HCT116 (cell line): Measurements from ENCODE around the gene TOX2. TPM values are rescaled to one million over a fixed set of nuclear protein-coding genes. Genes with fewer than 3 reads are reported as not detected.

ENCODE experiments used
- ATAC-seq: fragments of 200-7000 bp; cut with Tn5 transposase; 2 replicates; pipeline ENCODE4 v1.9.1; 2020; ENCODE audit warnings: mild to moderate bottlenecking, moderate library complexity
- BruUV-seq: library from RNA; stranded (reverse); fragments of 400-500 nt; replicated peaks from 2 replicates; lab custom pipeline; 2021; lab: Mats Ljungman, UMichigan
- CTCF ChIA-PET: fragments of 300-600 bp; sonication (Branson Sonifier 250); formaldehyde crosslinking; loops from one replicate; lab custom pipeline; 2021; ENCODE audit warnings: antibody characterized with exemption; lab: Charles Lee
- POLR2A ChIA-PET: fragments of 300-600, 350-600 bp; sonication (Branson Sonifier 250); formaldehyde crosslinking; loops from one replicate; lab custom pipeline; 2021; ENCODE audit warnings: antibody characterized with exemption; lab: Charles Lee
- RAD21 ChIA-PET, 2 experiments: fragments of 300-600 bp; sonication (Branson Sonifier 250); formaldehyde crosslinking; loops; one replicate each; lab custom pipeline; 2023; ENCODE audit warnings: low total read pairs in 2 of 2; ENCODE audit not compliant: uncharacterized antibody in 2 of 2, unreplicated experiment in 2 of 2, low non-redundant PET in 1 of 2; lab: Charles Lee
- DNase-seq: peaks from one replicate; pipeline ENCODE4 v3.0.0-alpha.2; 2010; ENCODE audit warnings: low read depth, low spot score
- H2AFZ ChIP-seq: fragments of 200-600 bp; shearing (Covaris generic), sonication (generic); 2 replicates; pipeline ENCODE4 v1.6.1; 2017; ENCODE audit warnings: low read depth, mixed run types, mixed read lengths, antibody characterized with exemption, low read length; ENCODE audit not compliant: poor library complexity, severe bottlenecking
- H3K27ac ChIP-seq: 2 replicates; pipeline ENCODE4 v1.5.1; 2012; ENCODE audit warnings: low read depth, low read length
- H3K27me3 ChIP-seq: fragments of 200-600 bp; sonication (generic); 2 replicates; pipeline ENCODE4 v1.6.1; 2016; ENCODE audit warnings: mixed run types, low read length, mixed read lengths; ENCODE audit not compliant: insufficient read depth
- H3K36me3 ChIP-seq, 2 experiments: fragments of 200-500 bp in 1 of 2; fragments of 200-600 bp in 1 of 2; sonication (Bioruptor generic) in 1 of 2; sonication (generic) in 1 of 2; 2 replicates each; pipeline versions ENCODE4 v1.5.1 to v1.6.1; 2014 to 2016; ENCODE audit warnings: low read length in 2 of 2, inconsistent platforms in 1 of 2, mixed read lengths in 1 of 2, mixed run types in 1 of 2; ENCODE audit not compliant: insufficient read depth in 2 of 2, control insufficient read depth in 1 of 2
- H3K4me1 ChIP-seq, 2 experiments: fragments of 200-600 bp in 1 of 2; sonication (generic) in 1 of 2; 2 replicates each; pipeline versions ENCODE4 v1.5.1 to v1.6.1; 2012 to 2017; ENCODE audit warnings: low read length in 2 of 2, inconsistent platforms in 1 of 2, mild to moderate bottlenecking in 1 of 2, mixed read lengths in 1 of 2, mixed run types in 1 of 2, moderate library complexity in 1 of 2; ENCODE audit not compliant: insufficient read depth in 2 of 2, control insufficient read depth in 1 of 2
- H3K4me2 ChIP-seq: fragments of 200-600 bp; sonication (generic); 2 replicates; pipeline ENCODE4 v1.6.1; 2017; ENCODE audit warnings: mixed run types, low read length, mixed read lengths
- H3K4me3 ChIP-seq, 2 experiments: fragments of 200-600 bp in 1 of 2; sonication (generic) in 1 of 2; replicated peaks in 1 of 2; 2 replicates each; pipeline ENCODE4 v1.5.1; 2011 to 2016; ENCODE audit warnings: low read length in 2 of 2, control low read depth in 1 of 2, low read depth in 1 of 2, mild to moderate bottlenecking in 1 of 2, mixed read lengths in 1 of 2, mixed run types in 1 of 2
- H3K79me2 ChIP-seq: fragments of 200-600 bp; sonication (generic); 2 replicates; pipeline ENCODE4 v1.6.1; 2017; ENCODE audit warnings: mild to moderate bottlenecking, mixed run types, low read length, moderate library complexity, mixed read lengths; ENCODE audit not compliant: insufficient read depth
- H3K9ac ChIP-seq: fragments of 200-600 bp; sonication (generic); 2 replicates; pipeline ENCODE4 v1.6.1; 2016; ENCODE audit warnings: low read length, mixed read lengths
- H3K9me2 ChIP-seq: fragments of 200-600 bp; sonication (generic), shearing (Covaris generic); 2 replicates; pipeline ENCODE4 v1.6.1; 2017; ENCODE audit warnings: mixed run types, mild to moderate bottlenecking, moderate library complexity; ENCODE audit not compliant: insufficient read depth
- H3K9me3 ChIP-seq, 2 experiments: fragments of 200-500 bp in 1 of 2; fragments of 200-600 bp in 1 of 2; sonication (Bioruptor generic) in 1 of 2; sonication (generic) in 1 of 2; 2 replicates each; pipeline ENCODE4 v1.6.1; 2014 to 2017; ENCODE audit warnings: low read length in 2 of 2, mixed read lengths in 2 of 2, inconsistent platforms in 1 of 2, low read depth in 1 of 2, mild to moderate bottlenecking in 1 of 2, mixed run types in 1 of 2, moderate library complexity in 1 of 2; ENCODE audit not compliant: control insufficient read depth in 1 of 2, insufficient read depth in 1 of 2
- H4K20me1 ChIP-seq: fragments of 200-600 bp; sonication (generic), shearing (Covaris generic); 2 replicates; pipeline ENCODE4 v1.6.1; 2017; ENCODE audit warnings: mixed run types, mild to moderate bottlenecking, moderate library complexity; ENCODE audit not compliant: insufficient read depth
- CBX3 ChIP-seq: IDR thresholded peaks from 2 replicates; pipeline ENCODE4 v1.6.1; 2012; ENCODE audit warnings: low read depth
- CEBPB ChIP-seq: IDR thresholded peaks from 2 replicates; pipeline ENCODE4 v1.6.1; 2012; ENCODE audit warnings: low read depth
- ELF1 ChIP-seq: IDR thresholded peaks from 2 replicates; pipeline ENCODE4 v1.6.1; 2012; ENCODE audit warnings: low read depth, borderline replicate concordance
- EZH2 ChIP-seq: fragments of 200-600 bp; sonication (generic); IDR thresholded peaks from 2 replicates; pipeline ENCODE4 v1.6.1; 2017; ENCODE audit warnings: antibody characterized with exemption, mixed run types
- JUND ChIP-seq: IDR thresholded peaks from 2 replicates; pipeline ENCODE4 v1.6.1; 2012
- RAD21 ChIP-seq: IDR thresholded peaks from 2 replicates; pipeline ENCODE4 v1.6.1; 2012; ENCODE audit warnings: low read depth, mild to moderate bottlenecking
- REST ChIP-seq: IDR thresholded peaks from 2 replicates; pipeline ENCODE4 v1.6.1; 2012; ENCODE audit warnings: low read depth
- SIN3A ChIP-seq: IDR thresholded peaks from 2 replicates; pipeline ENCODE4 v1.6.1; 2012; ENCODE audit warnings: low read depth
- SP1 ChIP-seq: IDR thresholded peaks from 2 replicates; pipeline ENCODE4 v1.6.1; 2012; ENCODE audit warnings: low read depth
- YY1 ChIP-seq: IDR thresholded peaks from 2 replicates; pipeline ENCODE4 v1.6.1; 2011; ENCODE audit warnings: low read length, low read depth, moderate library complexity, mild to moderate bottlenecking; ENCODE audit not compliant: insufficient replicate concordance; ENCODE audit errors: extremely low read depth
- ZBTB33 ChIP-seq: IDR thresholded peaks from 2 replicates; pipeline ENCODE4 v1.6.1; 2011; ENCODE audit warnings: mild to moderate bottlenecking, low read length, moderate library complexity; ENCODE audit not compliant: insufficient replicate concordance; ENCODE audit errors: extremely low read depth
- intact Hi-C: fragments of 100-400 bp; cut with micrococcal nuclease; formaldehyde crosslinking; loops from 2 replicates; pipeline ENCODE4 v1.10.0; 2022
- total RNA-seq: library from RNA; stranded (reverse); gene quantifications from one replicate; pipeline ENCODE4 v1.2.1, GENCODE V29; 2021; ENCODE audit not compliant: unreplicated experiment

Gene TOX2
- total RNA-seq, 1 experiment from 2014 or later, result 39.6 TPM

GRCh38 chr20:43969501-43970182 is 55.0 kb downstream of the TOX2 start:
- ATAC-seq, result no peak
- intact Hi-C loops, result no loop called here
- BruUV-seq, result no TSS peak

More at GRCh38 chr20:43969501-43970182, 55.0 kb downstream of the TOX2 start:
- Histone ChIP-seq H4K20me1 (no peaks in the 10 kb centered on the region), H3K4me2 (no peak overlapping the region), H3K27ac (no peak overlapping the region), H3K9me3 (no peaks in the 10 kb centered on the region), H3K27me3 (no peaks in the 10 kb centered on the region)
- TF ChIP-seq EZH2, result no peak
- no peak for TF ChIP-seq JUND
- TF ChIP-seq SIN3A, result no peak
- TF ChIP-seq RAD21, result no peak
- no peak for TF ChIP-seq REST
- no peak for TF ChIP-seq ZBTB33
- no peak for TF ChIP-seq CBX3
- no peak for TF ChIP-seq CEBPB
- no peak for TF ChIP-seq YY1
- no peak for TF ChIP-seq ELF1
- no peak for TF ChIP-seq SP1
- TF ChIP-seq, all 23 proteins: peak for 0
- no peak for DNase-seq
- no peaks in the 10 kb centered on the region for H3K9me2 ChIP-seq
- H3K4me1 ChIP-seq, result peaks cover 3 to 22% of the 10 kb centered on the region in 2 experiments
- H3K79me2 ChIP-seq, result no peaks in the 10 kb centered on the region
- POLR2A ChIA-PET, result no interaction called here
- H2AFZ ChIP-seq, result no peak overlapping the region
- RAD21 ChIA-PET, result no interaction called here
- no peak overlapping the region for H3K4me3 ChIP-seq
- CTCF ChIA-PET, result no interaction called here
- H3K9ac ChIP-seq, result no peak overlapping the region
- no peaks in the 10 kb centered on the region for H3K36me3 ChIP-seq
